Loucy (cell line): ENCODE measurements around the gene IL17D.

ENCODE experiments used
- CTCF ChIP-seq: fragments of 200-600 bp; sonication (generic); conservative IDR thresholded peaks from 2 replicates; pipeline ENCODE4 v1.5.1; 2014; ENCODE audit warnings: mild to moderate bottlenecking, antibody characterized with exemption, low read length
- EZH2phosphoT487 ChIP-seq: fragments of 200-600 bp; IDR thresholded peaks from 2 replicates; pipeline ENCODE4 v1.6.1; 2018; ENCODE audit warnings: antibody characterized with exemption, mild to moderate bottlenecking, moderate library complexity, borderline replicate concordance

GRCh38 chr13:20685092-20685491 is 18.4 kb upstream of the IL17D start:
- TF ChIP-seq CTCF (no peak), EZH2phosphoT487 (no peak)
